ENCODE data around the gene MIXL1.
"Not testable (repeated sequence)": the region's sequence is repeated elsewhere in the genome, so short reads cannot be mapped to it uniquely, and the experiment has no call there.

MIXL1 gene

GRCh38 chr1:226216056-226216455 lies 7.4 kb upstream of the MIXL1 start:
- DNase-seq: no peak

- DNase-seq: no peak
These were observed 6.2 kb upstream of the MIXL1 start for GRCh38 chr1:226217273-226217672.

GRCh38 chr1:226220473-226221189 lies 2.8 kb upstream of the MIXL1 start:
- DNase-seq: no peak

- DNase-seq: no peak
These were observed 778 bp upstream of the MIXL1 start for GRCh38 chr1:226222686-226223085.

GRCh38 chr1:226223786-226224244 lies 351 bp downstream of the MIXL1 start:
- DNase-seq: no peak

- DNase-seq: no peak
These were observed 3.1 kb downstream of the MIXL1 start for GRCh38 chr1:226226601-226227000.

- no peak for DNase-seq
These were observed 9.8 kb downstream of the MIXL1 start for GRCh38 chr1:226233293-226233692.

- DNase-seq: no peak
These were observed 10.3 kb downstream of the MIXL1 start for GRCh38 chr1:226233806-226234205.

GRCh38 chr1:226236826-226237225 lies 13.4 kb downstream of the MIXL1 start:
- no peak for DNase-seq

GRCh38 chr1:226239421-226239820 lies 16.0 kb downstream of the MIXL1 start:
- no peak for DNase-seq

- DNase-seq: no peak
These were observed 24.6 kb downstream of the MIXL1 start for GRCh38 chr1:226248091-226248490.

- DNase-seq: no peak
These were observed 25.3 kb downstream of the MIXL1 start for GRCh38 chr1:226248796-226249195.

- DNase-seq: no peak
These were observed 27.0 kb downstream of the MIXL1 start for GRCh38 chr1:226250511-226250910.

- not testable (repeated sequence) for DNase-seq
These were observed 29.4 kb downstream of the MIXL1 start for GRCh38 chr1:226252841-226253240.

GRCh38 chr1:226253933-226254332 lies 30.5 kb downstream of the MIXL1 start:
- no peak for DNase-seq

- DNase-seq: no peak
These were observed 31.9 kb downstream of the MIXL1 start for GRCh38 chr1:226255380-226255779.

- DNase-seq: no peak
These were observed 38.4 kb downstream of the MIXL1 start for GRCh38 chr1:226261818-226262217.

GRCh38 chr1:226268421-226269124 lies 45.1 kb downstream of the MIXL1 start:
- no peak for DNase-seq

- DNase-seq: not testable (repeated sequence)
These were observed 48.9 kb downstream of the MIXL1 start for GRCh38 chr1:226272233-226272902.

- DNase-seq: no peak
These were observed 50.7 kb downstream of the MIXL1 start for GRCh38 chr1:226274138-226274537.

GRCh38 chr1:226276077-226276682 lies 52.7 kb downstream of the MIXL1 start:
- DNase-seq: no peak
